H54 (cell line): ENCODE measurements around the gene HOATZ.
A peak's percentile ranks its signal among the peaks of the same experiment; 100 is the strongest.

ENCODE experiments used
- DNase-seq: peaks from one replicate; pipeline ENCODE4 v3.0.0; 2011; ENCODE audit warnings: low spot score, mixed read lengths; ENCODE audit not compliant: insufficient read length
- FAIRE-seq: peaks from 3 replicates; lab custom pipeline; 2011; peaks lifted over from hg19 to GRCh38; lab: Jason Lieb, UNC
- POLR2A ChIP-seq: IDR thresholded peaks from 2 replicates; pipeline ENCODE4 v1.6.1; 2011; ENCODE audit warnings: low read depth, mild to moderate bottlenecking, low read length

The HOATZ gene

DNA sequence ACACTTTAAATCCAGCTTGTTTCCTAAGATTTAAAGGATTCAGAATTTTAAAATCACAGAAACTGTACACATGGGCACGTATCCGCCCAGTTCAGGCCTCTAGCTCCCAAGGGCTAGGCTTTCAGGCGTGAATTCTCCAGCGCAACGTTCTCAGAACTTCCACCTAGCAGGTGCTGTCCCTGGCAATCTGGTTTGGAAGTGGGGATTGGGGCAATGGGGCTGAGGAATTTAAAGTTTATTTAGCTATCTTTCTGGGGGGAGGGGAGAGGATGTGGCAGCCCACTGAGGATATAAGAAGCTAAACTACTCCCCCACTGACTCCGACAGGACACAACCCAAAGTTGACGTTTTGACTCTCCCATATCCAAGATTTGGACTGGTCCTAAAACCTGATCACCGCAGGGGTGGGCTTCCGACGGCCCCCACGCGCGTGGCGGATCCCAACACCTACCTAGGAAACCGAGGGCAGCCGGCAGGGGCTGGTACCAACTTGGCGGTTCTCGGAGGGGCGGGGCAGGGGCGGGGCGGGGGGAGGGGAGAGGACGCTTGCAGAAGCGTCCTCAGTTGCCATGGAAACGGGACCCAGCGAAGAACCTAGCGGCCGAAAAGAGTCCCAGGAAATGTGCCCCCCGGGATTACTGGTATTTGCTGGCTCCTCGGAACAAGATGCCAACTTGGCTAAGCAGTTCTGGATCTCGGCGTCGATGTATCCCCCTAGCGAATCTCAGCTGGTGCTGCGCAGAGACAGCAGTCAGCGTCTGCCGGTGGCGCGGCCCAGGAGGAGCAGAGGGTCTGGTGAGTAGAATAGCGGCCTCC lies at the start of gene HOATZ:
TSS of gene HOATZ (plus strand) at position 563 of the 816 bp plus-strand sequence. CDS start at position 570, 7 bp downstream.
- FAIRE-seq (no peak), DNase-seq (no peak)
- no peak for TF ChIP-seq POLR2A

DNA sequence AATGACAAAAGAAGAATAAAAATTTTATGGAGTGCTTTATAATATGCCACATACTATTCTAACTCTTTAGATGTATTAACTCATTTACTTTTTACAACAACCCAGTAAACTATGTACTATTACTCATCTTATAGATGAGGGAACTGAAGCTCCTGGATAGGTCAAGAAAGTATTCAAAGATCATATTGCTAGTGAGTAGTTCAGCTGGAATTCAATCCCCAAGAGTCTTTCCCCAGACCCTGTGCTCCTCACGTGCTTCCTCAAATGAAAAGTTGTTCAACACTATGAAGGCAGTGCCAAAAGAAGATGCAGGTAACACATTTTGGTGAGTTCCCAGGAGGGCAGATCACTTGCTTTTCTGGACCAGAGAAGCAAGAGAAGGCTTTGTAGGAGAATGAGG lies 49.2 kb upstream of the HOATZ start:
- no peak for TF ChIP-seq POLR2A
- DNase-seq = peak; percentile 27
- no peak for FAIRE-seq

DNA sequence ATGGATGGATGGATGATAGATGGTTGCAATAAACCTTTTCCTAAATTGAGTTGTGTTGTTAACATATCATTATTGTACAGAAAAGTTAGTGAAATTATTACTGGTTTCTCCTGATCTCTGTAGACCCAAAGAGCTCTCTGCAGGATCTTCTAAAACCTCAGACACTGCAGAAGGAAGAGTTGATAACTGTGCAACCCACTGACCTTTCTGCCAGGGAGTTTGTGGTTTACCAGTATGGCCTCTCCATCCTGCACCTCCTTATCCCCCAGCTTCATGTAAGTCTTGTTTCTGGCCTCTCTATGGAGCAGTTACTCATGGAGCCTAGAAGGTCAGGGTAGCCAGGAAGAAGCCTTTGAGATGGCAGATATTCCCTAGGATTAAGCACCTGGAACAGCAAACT lies 48.0 kb upstream of the HOATZ start:
- no peak for TF ChIP-seq POLR2A
- FAIRE-seq (no peak), DNase-seq (no peak)

DNA sequence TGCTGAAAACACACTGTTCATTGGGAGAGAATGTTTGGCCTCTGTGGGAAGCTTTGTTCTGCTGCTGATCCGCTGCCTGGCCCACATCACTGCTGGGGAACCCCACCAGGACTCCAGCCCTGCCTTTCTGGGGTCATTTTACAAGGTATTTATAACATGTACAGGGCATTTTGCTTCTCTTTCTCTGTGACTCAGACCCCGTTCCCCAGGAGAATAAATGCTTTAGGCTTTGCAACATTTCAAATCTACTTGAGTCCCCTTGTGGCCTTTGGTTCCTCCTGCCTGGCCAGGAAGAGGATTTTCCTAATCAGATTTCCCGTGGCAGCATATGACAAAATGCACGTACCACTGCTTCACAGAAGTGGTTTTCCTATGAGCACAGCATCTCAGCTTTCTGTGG lies 45.4 kb upstream of the HOATZ start:
- FAIRE-seq (no peak), DNase-seq (no peak)
- TF ChIP-seq POLR2A = no peak

DNA sequence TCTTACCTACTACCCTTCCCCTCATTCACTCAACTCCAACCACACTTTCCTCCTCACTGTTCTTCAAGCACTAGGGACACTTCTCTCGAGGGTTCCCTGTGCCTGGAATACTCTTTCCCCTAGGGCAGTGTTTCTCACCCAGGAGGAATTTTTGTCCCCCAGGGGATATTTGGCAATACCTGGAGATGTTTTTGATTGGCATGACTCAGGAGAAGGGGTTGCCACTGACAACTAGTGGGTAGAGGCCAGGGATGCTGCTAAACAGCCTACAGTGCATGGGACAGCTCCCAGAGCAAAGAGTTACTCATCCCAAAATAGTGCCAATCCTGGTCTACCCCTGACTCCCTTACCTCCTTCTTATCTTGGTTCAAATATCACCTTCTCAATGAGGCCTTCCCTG lies 42.4 kb upstream of the HOATZ start:
- FAIRE-seq = no peak
- DNase-seq = no peak
- no peak for TF ChIP-seq POLR2A

DNA sequence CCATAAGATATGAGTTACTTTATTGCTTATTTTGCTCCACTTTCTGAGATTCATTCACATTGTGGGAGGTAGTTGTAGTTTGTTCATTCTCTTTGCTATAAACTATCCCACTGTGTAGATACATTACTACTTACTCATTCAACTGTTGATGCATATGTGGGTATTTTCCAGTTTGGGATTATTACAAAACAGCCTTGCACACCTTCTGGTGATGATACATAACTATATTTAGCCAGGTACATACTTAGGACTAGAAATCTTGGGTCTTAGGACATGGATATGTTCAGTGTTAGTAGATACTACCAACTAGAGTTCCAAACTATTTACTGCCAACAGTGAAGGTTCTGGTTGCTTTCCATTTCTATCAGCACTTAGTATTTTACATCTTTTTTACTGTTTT lies 40.1 kb upstream of the HOATZ start:
- no peak for FAIRE-seq
- no peak for TF ChIP-seq POLR2A
- no peak for DNase-seq

DNA sequence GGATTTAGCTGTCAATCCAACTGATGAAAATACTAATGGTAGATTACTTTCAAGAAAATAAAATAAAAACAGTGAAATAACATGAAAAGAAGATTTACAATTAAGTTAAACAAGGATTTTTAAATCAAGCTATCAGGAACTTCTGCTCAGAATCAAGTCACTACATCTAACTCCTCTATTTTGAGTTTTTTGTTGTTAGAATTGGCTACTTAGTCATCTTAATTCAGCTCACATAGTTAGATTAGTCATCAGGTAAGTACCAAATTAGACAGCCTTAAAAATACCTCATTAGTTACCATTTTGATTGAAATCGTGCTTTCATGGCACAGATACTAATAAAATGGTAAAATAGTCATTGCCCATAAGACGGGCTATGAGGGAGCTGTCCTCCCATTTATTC lies 38.2 kb upstream of the HOATZ start:
- no peak for TF ChIP-seq POLR2A
- DNase-seq = no peak
- no peak for FAIRE-seq

DNA sequence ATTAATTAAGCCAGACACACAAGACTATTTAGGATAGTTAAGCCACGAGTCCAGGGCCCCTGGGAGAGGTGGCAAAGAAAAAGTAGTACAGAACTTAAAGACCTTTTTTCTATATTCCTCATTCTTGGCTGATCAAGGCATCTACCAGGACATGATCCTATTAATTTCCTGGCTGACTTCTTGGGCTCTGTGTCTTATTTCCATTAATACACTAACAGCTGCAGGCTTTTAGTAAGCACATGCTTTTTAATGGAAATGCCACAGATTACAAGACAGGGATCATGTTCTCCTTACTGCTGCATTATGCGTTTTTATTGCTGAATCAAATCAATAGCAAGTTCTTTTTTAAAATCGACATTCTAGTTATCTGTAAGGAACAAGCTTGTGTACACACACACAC lies 37.6 kb upstream of the HOATZ start:
- no peak for TF ChIP-seq POLR2A
- FAIRE-seq (no peak), DNase-seq (no peak)

DNA sequence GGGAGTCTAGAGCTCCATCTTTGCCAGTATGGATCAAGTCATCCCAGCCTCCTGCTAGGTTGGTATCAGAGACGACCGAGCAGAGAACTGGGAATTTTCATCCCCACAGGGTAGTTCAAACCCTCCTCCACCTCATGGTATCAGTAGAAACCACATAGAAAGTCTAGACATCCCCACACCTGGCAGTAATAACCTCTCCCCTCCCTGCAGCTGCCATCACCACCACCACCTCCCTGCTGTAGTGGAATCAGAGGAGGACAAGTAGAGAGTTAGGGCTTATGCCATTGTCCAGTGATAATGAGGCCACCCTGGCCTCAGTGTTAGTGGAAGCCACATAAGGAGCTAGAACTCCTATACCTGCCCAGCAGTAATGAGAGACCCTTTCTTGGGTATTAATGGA lies 36.7 kb upstream of the HOATZ start:
- DNase-seq (no peak), FAIRE-seq (no peak)
- no peak for TF ChIP-seq POLR2A

DNA sequence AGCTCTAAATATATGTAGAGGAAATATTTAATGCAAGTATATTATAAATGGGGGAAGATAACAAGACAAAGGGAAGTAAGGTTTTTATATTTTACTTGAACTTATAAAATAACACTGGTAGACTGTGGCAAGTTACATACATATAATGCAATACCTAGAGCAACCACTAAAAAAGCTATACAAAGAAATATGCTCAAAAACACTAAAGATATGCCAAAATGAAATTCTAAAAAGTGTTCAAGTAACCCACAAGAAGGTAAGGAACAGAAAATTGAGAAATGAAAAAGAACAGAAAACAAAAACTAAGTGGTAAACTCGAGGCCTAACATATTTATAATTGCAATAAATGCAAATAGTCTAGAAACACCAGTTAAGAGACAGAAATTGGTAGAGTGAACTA lies 34.9 kb upstream of the HOATZ start:
- no peak for TF ChIP-seq POLR2A
- FAIRE-seq (no peak), DNase-seq (no peak)

DNA sequence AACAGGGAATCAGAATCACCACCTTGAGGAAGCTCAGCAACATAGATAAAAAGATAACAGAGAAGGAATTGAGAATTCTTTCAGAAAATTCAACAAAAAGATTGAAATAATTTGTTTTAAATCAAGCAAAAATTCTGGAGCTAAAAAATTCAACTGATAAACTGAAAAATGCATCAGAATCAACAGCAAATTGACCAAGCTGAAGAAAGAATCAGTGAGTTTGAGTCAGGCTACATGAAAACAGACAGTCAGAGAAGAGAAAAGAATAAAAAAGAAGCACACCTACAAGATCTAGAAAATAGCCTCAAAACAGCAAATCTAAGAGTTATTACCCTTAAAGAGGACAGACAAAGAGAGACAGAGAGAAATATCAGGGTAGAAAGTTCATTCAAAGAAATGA lies 31.1 kb upstream of the HOATZ start:
- no peak for TF ChIP-seq POLR2A
- FAIRE-seq (no peak), DNase-seq (no peak)

DNA sequence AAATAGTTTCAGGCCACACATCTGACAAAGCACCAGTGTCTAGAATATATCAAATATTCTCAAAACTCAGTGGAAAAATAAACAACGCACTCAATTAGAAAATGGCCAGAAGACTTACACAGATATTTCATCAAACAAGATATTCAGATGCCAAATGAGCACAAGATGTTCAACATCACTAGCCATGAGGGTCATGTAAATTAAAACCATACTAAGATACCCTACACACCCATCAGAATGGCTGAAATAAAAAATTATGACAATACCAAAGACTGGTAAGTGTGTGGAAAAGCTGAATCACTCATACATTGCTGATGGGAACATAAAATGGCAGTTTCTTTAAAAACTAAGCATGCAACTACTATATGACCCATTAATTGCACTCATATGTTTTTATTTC lies 24.1 kb upstream of the HOATZ start:
- DNase-seq = no peak
- no peak for FAIRE-seq
- TF ChIP-seq POLR2A = no peak

DNA sequence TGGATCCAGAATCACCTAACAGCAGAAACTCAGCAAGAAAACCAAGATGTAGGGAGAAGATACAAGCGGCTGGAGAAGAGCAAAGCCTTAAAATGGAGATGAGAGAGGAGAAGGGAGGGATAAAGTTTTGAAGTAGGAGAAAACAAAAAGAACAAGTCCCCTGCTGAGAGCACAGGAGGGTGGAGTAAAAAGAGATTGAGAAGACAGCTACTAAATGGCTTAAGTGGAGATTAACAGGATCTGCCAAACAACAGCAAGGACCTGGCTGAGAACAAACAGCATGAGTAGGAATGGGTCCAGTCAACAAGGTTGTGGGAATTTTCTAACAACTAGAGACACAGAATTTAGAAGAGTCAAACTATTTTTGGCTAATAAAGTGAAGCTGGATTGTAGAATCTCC lies 20.5 kb upstream of the HOATZ start:
- DNase-seq (no peak), FAIRE-seq (no peak)
- TF ChIP-seq POLR2A = no peak

DNA sequence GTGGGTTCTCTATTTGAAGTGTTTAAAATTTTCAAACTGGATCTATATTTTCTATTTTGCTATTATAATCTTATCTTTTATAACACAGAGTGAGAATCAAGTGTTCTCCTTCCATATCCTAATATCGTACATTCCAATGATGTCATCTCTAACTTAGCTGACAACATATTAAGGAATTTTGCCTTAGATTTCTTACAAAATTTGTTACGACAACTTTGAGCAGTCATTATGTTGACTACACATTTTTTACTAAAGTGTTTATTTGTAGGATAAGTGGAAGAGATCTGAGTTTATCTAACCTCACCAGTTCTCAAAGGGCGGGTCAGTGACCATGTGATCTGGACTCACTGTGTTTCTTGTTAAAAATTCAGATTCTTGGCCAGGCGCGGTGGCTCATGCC lies 15.1 kb upstream of the HOATZ start:
- TF ChIP-seq POLR2A = no peak
- FAIRE-seq = no peak
- no peak for DNase-seq

DNA sequence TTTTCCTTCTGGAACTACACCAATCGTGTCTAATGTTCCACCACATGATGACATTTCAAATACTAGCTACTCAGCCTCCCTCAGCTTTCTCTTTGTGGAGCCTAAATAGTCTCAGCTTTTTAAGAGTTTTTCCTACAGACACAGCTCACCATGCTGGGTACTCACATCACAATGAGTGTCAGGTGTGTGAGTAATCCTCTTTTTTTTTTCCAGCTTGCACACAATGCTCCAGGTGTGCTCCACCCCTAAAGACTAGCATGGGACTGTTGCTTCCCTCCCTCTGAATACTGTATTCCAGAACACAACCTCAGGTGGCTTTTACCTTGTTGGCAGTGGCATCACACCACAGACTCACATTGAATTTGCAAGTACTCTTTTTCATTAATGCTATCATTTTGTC lies 14.1 kb upstream of the HOATZ start:
- DNase-seq = no peak
- FAIRE-seq = no peak

More for the DNA sequence above, 14.1 kb upstream of the HOATZ start:
- TF ChIP-seq POLR2A = no peak
